ENCODE data around the gene LINC01488. TPM values are rescaled to one million over a fixed set of nuclear protein-coding genes. Genes with fewer than 3 reads are reported as not detected.

The LINC01488 gene
- total and polyA plus RNA-seq, 2 of the 13 experiments (the other 11 are each of a cell fraction or from before 2014, with no cell fraction given), result 0.26 to 0.58 TPM

DNA sequence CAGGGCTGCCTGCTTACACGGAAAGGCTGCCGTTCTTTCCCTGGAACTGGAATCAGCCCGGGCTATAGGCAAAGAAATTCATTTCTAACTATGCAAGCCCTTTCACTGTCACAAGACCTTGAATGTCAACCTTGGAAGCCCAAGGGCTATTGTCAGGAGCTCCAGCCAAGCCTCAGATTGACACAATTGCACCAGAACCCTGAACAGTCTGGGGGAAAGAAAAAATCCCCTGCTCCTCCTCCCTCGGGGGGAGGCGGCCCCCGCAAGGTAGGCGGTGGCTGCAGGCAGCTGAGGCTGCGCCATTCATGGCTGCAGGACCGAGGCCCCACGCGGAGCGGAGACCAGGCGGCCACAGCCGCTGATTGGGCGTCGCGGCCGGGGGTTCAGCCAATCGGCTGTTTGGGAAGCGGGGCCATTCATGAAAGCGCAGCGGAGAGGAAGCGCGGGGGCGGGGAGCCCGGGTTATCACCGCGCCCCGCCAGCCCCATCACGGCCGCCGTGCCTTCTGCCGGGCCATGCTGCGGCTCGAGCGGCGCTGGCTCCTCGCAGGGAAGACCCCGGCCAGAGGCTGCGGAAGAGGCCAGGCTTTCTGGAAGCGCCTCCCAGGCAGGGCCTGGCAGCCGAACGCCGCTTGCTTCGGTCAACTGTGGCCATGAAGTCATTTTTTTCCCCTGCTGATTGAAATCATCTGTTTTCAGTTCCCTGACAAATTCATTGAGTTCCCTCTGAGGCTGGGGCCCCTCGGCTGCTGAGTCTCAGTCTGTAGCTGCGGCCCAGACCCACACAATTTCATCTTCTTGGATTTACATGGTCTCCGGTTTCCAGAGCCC is 38.1 kb upstream of the LINC01488 start (continued):
- no peak for TF ChIP-seq SOX6 (IDR thresholded peaks at IDR 0.05)
- peak; percentile 57; the same call in 1 of the 2 replicates for TF ChIP-seq SOX6 (CRISPR knock-in tag; IDR thresholded peaks at IDR 0.05)
- peak; percentile 82; the same call in 1 of the 2 replicates for TF ChIP-seq ZNF33A (CRISPR knock-in tag; IDR thresholded peaks at IDR 0.05; ENCODE audit: borderline replicate concordance)
- TF ChIP-seq, protein P1, sequence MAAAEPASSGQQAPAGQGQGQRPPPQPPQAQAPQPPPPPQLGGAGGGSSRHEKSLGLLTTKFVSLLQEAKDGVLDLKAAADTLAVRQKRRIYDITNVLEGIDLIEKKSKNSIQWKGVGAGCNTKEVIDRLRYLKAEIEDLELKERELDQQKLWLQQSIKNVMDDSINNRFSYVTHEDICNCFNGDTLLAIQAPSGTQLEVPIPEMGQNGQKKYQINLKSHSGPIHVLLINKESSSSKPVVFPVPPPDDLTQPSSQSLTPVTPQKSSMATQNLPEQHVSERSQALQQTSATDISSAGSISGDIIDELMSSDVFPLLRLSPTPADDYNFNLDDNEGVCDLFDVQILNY (CRISPR knock-in tag; conservative IDR thresholded peaks at IDR 0.05), result no peak
- TF ChIP-seq, protein P2, sequence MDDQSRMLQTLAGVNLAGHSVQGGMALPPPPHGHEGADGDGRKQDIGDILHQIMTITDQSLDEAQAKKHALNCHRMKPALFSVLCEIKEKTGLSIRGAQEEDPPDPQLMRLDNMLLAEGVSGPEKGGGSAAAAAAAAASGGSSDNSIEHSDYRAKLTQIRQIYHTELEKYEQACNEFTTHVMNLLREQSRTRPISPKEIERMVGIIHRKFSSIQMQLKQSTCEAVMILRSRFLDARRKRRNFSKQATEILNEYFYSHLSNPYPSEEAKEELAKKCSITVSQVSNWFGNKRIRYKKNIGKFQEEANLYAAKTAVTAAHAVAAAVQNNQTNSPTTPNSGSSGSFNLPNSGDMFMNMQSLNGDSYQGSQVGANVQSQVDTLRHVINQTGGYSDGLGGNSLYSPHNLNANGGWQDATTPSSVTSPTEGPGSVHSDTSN (CRISPR knock-in tag; IDR thresholded peaks at IDR 0.05; ENCODE audit: borderline replicate concordance), result no peak
- TF ChIP-seq POLR2AphosphoS5 (IDR thresholded peaks at IDR 0.05; ENCODE audit: low read depth, low read length), result no peak
- TF ChIP-seq, protein P3, sequence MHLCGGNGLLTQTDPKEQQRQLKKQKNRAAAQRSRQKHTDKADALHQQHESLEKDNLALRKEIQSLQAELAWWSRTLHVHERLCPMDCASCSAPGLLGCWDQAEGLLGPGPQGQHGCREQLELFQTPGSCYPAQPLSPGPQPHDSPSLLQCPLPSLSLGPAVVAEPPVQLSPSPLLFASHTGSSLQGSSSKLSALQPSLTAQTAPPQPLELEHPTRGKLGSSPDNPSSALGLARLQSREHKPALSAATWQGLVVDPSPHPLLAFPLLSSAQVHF (CRISPR knock-in tag; IDR thresholded peaks at IDR 0.05), result no peak
- TF ChIP-seq NCOR1 (IDR thresholded peaks at IDR 0.05; ENCODE audit: borderline replicate concordance, low read length), result no peak
- TF ChIP-seq ZBTB7A (CRISPR knock-in tag; IDR thresholded peaks at IDR 0.05), result no peak
- TF ChIP-seq NR3C1 (CRISPR knock-in tag; IDR thresholded peaks at IDR 0.05), result no peak
- no peak for TF ChIP-seq ZNF430 (CRISPR knock-in tag; IDR thresholded peaks at IDR 0.05)
- no peak for TF ChIP-seq ZNF24 (IDR thresholded peaks at IDR 0.05)
- TF ChIP-seq SMAD1 (CRISPR knock-in tag; IDR thresholded peaks at IDR 0.05; ENCODE audit: borderline replicate concordance, low read depth), result no peak
- no peak for TF ChIP-seq HDAC6 (IDR thresholded peaks at IDR 0.05; ENCODE audit: low read depth, low read length)
- TF ChIP-seq SMAD9 (CRISPR knock-in tag; IDR thresholded peaks at IDR 0.05), result no peak
- no peak for TF ChIP-seq TSC22D2 (CRISPR knock-in tag; IDR thresholded peaks at IDR 0.05; ENCODE audit: borderline replicate concordance)
- TF ChIP-seq, protein P4, sequence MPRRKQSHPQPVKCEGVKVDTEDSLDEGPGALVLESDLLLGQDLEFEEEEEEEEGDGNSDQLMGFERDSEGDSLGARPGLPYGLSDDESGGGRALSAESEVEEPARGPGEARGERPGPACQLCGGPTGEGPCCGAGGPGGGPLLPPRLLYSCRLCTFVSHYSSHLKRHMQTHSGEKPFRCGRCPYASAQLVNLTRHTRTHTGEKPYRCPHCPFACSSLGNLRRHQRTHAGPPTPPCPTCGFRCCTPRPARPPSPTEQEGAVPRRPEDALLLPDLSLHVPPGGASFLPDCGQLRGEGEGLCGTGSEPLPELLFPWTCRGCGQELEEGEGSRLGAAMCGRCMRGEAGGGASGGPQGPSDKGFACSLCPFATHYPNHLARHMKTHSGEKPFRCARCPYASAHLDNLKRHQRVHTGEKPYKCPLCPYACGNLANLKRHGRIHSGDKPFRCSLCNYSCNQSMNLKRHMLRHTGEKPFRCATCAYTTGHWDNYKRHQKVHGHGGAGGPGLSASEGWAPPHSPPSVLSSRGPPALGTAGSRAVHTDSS (CRISPR knock-in tag; conservative IDR thresholded peaks at IDR 0.05), result no peak
- no peak for TF ChIP-seq ZNF564 (CRISPR knock-in tag; IDR thresholded peaks at IDR 0.05)
- TF ChIP-seq, protein P5, sequence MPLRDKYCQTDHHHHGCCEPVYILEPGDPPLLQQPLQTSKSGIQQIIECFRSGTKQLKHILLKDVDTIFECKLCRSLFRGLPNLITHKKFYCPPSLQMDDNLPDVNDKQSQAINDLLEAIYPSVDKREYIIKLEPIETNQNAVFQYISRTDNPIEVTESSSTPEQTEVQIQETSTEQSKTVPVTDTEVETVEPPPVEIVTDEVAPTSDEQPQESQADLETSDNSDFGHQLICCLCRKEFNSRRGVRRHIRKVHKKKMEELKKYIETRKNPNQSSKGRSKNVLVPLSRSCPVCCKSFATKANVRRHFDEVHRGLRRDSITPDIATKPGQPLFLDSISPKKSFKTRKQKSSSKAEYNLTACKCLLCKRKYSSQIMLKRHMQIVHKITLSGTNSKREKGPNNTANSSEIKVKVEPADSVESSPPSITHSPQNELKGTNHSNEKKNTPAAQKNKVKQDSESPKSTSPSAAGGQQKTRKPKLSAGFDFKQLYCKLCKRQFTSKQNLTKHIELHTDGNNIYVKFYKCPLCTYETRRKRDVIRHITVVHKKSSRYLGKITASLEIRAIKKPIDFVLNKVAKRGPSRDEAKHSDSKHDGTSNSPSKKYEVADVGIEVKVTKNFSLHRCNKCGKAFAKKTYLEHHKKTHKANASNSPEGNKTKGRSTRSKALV (CRISPR knock-in tag; IDR thresholded peaks at IDR 0.05), result no peak
